Hepatocyte (in vitro differentiated cells): ENCODE results near the gene CFAP141.

ENCODE experiments used
- CTCF ChIP-seq: fragments of 200-600 bp; sonication (generic); IDR thresholded peaks from 2 replicates; pipeline ENCODE4 v1.5.1; 2016; ENCODE audit warnings: antibody characterized with exemption, mild to moderate bottlenecking; ENCODE audit not compliant: poor library complexity
- EZH2phosphoT487 ChIP-seq: fragments of 200-600 bp; sonication (generic); IDR thresholded peaks from one replicate; pipeline ENCODE4 v1.6.1; 2018; ENCODE audit warnings: antibody characterized with exemption, mild to moderate bottlenecking, low read depth, moderate library complexity; ENCODE audit not compliant: unreplicated experiment, severe bottlenecking

- TF ChIP-seq CTCF (no peak), EZH2phosphoT487 (no peak)
Measured at GRCh38 chr1:154221278-154222001, 15.3 kb upstream of the CFAP141 start.
